SH-SY5Y (cell line): ENCODE results near the gene MET.

ENCODE experiments used
- GATA2 ChIP-seq: IDR thresholded peaks from 2 replicates; pipeline ENCODE4 v1.6.1; 2011; ENCODE audit warnings: mild to moderate bottlenecking, low read depth, low read length
- GATA3 ChIP-seq: IDR thresholded peaks from 2 replicates; pipeline ENCODE4 v1.6.1; 2011; ENCODE audit warnings: low read depth, mild to moderate bottlenecking, low read length, moderate library complexity

MET gene

DNA sequence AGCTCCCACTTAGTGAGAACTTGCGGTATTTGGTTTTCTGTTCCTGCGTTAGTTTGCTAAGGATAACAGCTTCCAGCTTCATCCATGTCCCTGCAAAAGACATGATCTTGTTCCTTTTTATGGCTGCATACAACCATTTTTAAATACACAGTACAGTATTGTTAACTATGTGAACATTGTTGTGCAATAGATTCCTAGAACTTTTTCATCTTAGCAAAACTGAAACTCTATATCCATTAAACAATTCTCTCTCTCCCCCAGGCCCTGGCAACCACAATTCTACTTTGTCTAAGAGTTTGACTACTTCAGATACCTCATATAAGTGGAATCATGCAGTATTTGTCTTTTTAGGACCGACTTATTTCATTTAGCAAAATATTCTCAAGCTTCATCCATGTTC lies 118.0 kb downstream of the MET start:
- TF ChIP-seq GATA3 (no peak), GATA2 (no peak)

DNA sequence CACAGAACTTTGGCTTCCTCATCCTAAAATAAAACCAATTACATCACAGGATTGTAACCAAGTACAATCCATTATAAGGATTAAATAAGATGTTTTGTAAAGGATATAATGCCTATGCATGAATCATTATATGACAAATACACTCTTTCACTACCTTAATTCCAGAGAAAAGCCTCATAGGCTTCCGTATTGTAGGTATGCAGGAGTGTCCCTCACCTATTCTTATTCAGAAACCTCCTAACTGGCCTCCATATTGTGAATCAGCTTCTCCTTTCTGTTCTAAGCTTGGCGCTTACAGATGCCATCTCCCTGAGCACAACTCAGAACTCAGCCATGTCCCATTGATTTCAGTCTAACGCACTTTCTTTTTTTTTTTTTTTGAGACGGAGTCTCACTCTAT lies 120.8 kb downstream of the MET start:
- TF ChIP-seq GATA2 (no peak), GATA3 (no peak)

DNA sequence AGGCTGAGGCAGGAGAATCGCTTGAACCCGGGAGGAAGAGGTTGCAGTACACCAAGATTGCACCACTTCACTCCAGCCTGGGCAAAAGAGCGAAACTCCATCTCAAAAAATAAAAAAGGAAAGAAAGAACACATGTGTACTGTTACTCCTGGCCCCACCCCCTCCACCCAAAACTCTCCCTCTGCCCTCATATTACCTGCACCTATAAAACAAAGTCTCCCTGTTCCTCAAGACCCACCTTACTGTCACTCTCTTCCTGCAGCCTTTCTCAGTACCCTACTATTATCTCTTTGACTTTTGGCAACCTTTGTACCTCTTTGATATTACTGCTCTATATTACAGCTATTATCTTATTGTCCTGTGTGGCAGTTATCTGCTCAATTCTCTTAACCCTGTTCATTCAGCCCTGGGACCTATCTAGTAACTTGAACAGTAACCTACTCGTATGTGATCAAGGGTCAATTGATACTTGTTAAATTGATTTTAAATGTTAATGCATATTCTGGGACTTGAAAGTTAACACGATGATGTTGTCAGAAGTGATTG lies 121.9 kb downstream of the MET start:
- TF ChIP-seq GATA2 (no peak), GATA3 (no peak)

DNA sequence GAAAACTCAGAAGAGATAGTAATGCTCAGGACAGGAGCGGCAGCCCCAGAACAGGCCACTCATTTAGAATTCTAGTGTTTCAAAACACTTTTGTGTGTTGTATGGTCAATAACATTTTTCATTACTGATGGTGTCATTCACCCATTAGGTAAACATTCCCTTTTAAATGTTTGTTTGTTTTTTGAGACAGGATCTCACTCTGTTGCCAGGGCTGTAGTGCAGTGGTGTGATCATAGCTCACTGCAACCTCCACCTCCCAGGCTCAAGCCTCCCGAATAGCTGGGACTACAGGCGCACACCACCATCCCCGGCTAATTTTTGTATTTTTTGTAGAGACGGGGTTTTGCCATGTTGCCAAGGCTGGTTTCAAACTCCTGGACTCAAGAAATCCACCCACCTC lies 124.5 kb downstream of the MET start:
- TF ChIP-seq GATA2 (no peak), GATA3 (no peak)

DNA sequence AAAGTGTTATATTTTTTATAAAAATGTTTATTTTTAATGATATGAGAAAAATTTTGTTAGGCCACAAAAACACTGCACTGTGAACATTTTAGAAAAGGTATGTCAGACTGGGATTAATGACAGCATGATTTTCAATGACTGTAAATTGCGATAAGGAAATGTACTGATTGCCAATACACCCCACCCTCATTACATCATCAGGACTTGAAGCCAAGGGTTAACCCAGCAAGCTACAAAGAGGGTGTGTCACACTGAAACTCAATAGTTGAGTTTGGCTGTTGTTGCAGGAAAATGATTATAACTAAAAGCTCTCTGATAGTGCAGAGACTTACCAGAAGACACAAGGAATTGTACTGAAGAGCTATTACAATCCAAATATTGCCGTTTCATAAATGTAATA lies 125.6 kb downstream of the MET start:
- TF ChIP-seq GATA2 (no peak), GATA3 (no peak)

DNA sequence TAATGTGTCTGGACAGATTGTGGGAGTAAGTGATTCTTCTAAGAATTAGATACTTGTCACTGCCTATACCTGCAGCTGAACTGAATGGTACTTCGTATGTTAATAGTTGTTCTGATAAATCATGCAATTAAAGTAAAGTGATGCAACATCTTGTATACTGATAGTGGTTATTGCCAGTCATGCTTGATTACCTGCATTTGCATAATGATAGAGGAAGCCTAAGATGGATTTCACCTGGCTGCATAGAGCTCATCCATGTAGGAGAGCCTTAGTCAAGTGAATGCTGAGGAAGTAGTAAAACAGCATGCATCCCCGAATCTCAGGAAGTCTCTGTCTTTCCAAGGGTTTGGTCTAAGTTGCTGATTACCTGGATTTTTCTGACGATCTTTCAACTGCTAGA lies 126.2 kb downstream of the MET start:
- TF ChIP-seq GATA2 (no peak), GATA3 (no peak)

DNA sequence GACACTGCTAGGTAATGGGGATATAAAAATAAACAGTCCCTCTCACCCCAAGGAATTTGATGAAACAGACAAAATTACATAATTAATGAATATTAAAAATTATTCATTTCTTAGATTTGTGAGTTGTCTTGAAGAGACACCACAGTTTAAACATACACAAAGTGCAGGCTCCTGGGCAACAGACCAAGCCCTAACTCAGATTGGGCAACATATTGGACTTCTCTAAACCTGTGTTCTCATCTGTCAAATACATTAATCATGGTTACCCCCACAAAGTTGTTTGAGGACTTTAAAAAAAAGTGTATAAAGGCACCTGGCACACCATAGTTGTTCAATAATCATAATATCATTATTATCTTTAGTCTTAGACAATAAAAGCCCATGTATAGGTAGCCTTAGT lies 127.9 kb downstream of the MET start:
- no peak for TF ChIP-seq GATA2
- TF ChIP-seq GATA3, result no peak

DNA sequence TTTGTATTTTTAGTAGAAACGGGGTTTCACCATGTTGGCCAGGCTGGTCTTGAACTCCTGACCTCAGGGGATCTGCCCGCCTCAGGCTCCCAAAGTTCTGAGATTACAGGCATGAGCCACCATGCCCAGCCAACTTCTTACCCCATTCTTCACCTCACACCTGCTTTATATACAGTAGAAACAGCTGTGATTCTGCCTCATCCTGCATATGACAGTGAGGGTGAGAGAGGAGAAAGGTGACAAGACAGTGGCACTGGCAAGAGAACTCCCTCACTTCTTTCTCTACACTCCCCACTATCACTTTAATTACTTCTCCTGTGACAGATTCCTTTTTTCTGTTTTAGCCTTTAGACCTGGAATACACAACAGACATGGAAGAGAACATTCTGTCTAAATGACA lies 128.6 kb downstream of the MET start:
- no peak for TF ChIP-seq GATA3
- TF ChIP-seq GATA2, result no peak

DNA sequence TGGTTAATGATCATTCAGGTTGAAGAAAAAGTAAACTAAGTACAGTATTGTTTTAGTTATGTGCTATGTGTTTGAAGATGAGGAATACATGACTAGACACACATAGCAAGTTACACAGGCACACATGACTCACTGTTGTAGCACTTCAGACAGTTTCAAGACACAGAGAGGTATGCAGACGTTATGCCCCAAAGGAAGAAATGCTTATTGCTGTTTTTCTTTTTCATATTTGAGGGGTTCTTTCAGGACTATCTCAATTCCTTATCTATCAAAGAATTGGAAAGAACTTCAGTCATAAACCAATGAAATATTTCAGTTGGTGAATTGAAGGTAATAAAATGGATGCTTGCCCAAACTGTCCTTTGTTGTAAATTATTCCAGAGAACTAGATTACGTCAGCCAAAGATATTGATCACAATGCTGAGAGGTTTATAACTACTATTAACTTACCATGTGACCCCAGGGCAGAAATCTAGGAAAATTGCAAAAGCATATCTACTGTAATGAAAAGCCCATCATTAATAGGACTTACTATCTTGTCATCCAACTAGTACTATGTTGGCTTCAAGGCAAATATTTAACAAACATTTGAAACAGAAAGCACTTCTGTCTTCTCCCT lies 129.2 kb downstream of the MET start:
- TF ChIP-seq GATA2, result no peak
- no peak for TF ChIP-seq GATA3

DNA sequence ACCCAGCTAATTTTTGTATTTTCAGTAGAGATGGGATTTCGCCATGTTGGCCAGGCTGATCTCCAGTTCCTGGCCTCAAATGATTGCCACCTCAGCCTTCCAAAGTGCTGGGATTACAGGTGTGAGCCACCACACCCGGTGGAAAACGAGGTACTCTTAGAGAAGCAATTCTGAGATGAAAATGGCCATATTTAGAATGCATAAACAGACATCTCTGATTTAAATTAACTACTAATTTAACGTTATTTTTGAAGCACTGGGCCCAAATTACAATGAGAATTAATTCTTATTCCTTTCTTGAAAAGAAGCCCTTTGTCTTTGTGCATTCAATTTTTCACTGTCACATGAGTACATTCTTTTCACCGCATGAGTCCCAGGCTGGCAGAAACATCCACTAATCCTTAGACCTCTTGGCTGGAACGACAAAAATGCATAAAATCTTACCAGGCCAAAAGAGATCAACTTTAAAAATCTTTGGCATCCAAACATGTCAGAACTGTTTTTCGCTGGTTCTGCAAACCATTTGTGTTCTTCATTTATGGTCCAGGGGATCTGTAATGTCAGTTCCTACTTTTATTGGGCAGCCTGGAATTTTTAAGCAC lies 130.2 kb downstream of the MET start:
- TF ChIP-seq GATA2, result no peak
- TF ChIP-seq GATA3, result no peak

DNA sequence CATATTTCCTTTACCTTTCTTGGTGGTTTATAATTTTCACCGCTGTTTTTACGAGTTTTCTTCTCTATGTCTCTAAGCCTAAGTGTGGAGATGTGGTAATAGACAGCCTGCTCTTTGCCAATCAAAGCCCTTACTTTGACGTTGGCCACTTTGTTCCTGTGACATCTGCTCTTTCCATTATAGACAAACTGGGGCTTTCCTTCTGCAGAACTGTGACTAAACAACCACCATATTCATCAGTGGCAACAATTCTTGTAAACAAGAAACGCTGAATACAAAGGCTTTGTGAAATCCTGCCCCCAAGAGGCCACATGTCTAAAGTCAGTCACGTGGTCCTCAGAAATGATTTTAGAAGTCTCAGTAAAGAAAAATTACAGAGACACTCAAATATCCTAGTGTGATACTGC lies 130.8 kb downstream of the MET start:
- TF ChIP-seq GATA2 (no peak), GATA3 (no peak)

DNA sequence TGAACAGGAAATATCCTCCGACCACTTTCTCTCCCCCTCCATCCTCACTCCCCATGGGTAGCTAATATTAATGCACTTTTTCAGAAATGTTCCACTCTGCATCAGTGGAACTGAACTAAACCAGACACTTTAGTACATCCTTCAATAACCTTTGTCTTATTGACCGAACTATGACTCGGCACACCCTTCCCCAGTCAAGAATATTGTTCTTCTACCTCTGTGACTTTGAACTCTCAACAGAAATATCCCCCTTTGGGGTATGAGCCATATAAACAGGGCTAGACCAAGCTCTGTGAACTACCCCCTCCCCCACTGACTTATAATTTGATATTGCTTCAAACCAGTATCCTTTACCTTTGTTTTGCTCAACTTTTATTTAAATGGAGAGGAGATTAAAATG lies 132.5 kb downstream of the MET start:
- TF ChIP-seq GATA3, result no peak
- no peak for TF ChIP-seq GATA2

DNA sequence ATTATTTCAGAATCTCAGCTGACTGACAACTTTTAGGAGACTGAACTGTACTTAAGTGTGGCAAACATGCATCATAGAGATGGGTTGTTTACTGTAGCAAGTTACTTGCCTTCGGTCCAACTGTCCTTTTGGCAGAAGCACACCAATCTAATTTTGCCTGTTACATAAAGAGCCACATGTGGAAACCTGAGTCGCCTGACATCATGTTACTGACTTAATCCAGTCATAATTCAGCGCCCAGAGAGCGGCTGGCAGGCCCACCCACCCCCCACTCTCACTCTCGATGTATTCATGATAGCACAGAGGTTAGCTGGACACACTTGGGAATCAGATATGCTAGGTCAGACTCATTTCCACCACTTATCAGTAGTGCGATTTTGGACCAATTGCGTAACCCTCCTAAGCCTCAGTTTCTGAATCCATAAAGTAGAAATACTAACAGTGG lies 133.1 kb downstream of the MET start:
- TF ChIP-seq GATA3 (no peak), GATA2 (peak; percentile 35)

DNA sequence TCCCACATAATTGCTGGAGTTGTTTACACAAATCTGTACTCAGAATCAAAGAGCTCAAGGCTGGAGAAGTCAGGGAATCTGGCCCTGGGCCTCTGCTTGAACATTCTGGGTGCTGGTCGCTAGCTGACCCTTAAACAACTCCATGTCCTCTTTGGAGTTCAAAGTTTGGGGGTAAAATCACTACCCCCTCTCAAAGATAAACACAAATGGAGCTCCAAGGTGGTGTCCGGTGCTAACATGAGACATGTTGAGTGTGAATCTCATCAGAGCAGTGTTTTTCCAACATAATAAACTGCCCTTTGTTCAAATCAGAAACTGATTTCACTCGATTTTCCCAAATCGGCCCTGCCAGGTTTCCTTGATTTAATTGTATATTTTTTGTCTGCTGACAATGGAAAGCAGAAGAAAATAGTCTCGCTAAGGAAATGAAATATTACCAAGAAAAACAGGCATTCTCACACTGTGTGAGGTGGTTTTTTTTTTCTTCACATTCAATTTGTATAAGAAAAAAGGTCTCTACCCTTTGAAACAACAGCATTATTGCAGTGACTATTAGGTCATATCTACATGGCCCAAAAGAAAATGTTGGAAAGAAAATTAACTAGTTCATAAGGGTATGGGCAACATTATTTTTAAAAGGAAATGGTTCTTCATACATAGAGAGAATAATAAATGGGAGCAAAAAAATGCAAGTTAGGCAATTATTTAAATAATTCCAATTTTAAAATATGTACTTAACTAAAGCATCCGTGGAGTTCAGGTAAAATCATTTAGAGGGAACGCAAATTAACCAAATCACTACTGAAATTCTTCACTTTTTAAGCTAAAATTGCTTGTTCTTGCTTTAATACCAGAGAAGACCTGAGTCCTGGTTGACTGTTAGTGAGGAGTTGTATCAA lies 134.3 kb downstream of the MET start:
- no peak for TF ChIP-seq GATA3
- TF ChIP-seq GATA2, result no peak

DNA sequence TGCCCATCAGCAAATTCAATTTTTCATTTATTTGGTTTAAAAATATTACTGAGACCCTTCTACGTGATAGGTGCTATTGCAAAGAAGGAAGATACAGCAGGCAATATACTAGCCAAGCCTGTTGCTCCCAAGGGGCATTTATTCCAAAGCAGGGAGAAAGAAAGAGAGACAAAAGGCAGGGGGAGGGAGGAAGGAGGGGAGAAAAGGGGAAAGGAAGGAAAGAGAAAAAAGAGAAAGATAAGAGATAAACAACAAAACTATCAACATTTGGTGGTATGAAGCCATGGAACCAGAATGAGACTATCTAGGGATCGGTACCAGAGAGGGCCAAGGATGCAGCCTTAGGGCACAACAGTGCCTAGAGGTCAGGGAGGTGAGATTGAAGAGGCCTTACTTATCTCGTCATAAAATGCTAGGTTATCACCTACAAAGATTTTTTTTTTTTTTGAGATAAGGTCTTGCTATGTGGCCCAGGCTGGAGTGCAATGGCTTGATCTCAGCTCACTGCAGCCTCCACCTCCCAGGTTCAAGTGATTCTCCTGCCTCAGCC lies 135.1 kb downstream of the MET start:
- no peak for TF ChIP-seq GATA3
- TF ChIP-seq GATA2, result no peak
